ENCODE measurements around the gene CHI3L1.

GRCh38 chr1:203158960-203159665 lies 27.4 kb downstream of the CHI3L1 start:
- TF ChIP-seq, protein P1, sequence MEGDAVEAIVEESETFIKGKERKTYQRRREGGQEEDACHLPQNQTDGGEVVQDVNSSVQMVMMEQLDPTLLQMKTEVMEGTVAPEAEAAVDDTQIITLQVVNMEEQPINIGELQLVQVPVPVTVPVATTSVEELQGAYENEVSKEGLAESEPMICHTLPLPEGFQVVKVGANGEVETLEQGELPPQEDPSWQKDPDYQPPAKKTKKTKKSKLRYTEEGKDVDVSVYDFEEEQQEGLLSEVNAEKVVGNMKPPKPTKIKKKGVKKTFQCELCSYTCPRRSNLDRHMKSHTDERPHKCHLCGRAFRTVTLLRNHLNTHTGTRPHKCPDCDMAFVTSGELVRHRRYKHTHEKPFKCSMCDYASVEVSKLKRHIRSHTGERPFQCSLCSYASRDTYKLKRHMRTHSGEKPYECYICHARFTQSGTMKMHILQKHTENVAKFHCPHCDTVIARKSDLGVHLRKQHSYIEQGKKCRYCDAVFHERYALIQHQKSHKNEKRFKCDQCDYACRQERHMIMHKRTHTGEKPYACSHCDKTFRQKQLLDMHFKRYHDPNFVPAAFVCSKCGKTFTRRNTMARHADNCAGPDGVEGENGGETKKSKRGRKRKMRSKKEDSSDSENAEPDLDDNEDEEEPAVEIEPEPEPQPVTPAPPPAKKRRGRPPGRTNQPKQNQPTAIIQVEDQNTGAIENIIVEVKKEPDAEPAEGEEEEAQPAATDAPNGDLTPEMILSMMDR (conservative IDR thresholded peaks at IDR 0.05; ENCODE audit: low read length): no peak
- no peak for TF ChIP-seq EZH2phosphoT487 (IDR thresholded peaks at IDR 0.05; ENCODE audit: borderline replicate concordance, low read depth, low read length)
